LNCAP (cell line): ENCODE measurements around the gene MEGF11.

ENCODE experiments used
- TF ChIP-seq, protein P1 (sequence below): fragments of 450-650 bp; IDR thresholded peaks from 2 replicates; pipeline ENCODE4 v1.5.1; 2017; ENCODE audit warnings: mild to moderate bottlenecking

The MEGF11 gene

DNA sequence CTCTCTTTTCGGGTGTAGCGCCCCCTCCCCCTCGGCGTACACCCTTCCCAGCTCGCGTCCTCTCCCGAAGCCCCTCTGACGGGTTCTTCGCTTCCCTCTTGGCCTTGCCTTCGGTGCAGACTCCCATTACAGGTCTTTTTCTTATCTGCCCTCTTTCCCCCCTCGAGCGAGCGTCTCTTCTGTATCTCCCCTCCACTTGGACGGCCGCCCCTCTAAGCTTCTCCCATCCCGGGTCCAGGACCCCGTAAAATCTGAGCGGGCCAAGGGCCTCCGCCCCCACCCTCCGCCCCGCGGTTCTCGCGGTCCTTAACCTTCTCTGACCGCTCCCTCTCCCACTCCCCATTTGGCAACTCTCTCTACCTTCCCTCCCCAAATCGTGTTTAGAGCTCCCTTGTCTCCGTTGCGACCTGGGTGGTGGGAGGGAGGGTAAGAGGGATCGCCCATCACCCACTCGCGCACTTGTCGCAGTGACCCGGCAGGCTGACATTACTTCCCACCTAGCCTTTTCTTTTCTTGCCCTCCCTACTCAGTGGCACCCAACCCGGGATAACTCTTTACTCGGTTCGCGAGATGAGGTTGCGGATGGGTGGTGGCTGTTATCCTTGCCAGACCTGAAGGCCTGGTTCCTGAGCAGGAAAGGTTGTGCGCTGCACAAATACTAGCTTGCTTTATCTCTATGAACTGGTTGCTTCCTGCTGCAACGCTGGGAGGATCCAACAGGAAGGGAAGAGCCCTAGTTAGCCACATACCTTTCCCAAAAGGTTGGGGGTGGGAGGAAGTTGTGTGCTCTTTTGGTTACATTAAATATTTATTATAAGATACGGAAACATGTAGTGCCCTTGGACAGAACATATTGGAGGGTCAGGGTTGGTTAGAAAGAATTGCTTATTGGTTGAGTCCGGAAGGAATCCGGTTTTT is 383.3 kb downstream of the MEGF11 start:
- TF ChIP-seq, protein P1, sequence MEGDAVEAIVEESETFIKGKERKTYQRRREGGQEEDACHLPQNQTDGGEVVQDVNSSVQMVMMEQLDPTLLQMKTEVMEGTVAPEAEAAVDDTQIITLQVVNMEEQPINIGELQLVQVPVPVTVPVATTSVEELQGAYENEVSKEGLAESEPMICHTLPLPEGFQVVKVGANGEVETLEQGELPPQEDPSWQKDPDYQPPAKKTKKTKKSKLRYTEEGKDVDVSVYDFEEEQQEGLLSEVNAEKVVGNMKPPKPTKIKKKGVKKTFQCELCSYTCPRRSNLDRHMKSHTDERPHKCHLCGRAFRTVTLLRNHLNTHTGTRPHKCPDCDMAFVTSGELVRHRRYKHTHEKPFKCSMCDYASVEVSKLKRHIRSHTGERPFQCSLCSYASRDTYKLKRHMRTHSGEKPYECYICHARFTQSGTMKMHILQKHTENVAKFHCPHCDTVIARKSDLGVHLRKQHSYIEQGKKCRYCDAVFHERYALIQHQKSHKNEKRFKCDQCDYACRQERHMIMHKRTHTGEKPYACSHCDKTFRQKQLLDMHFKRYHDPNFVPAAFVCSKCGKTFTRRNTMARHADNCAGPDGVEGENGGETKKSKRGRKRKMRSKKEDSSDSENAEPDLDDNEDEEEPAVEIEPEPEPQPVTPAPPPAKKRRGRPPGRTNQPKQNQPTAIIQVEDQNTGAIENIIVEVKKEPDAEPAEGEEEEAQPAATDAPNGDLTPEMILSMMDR, result no peak

GRCh38 chr15:65869126-65869953 is 384.2 kb downstream of the MEGF11 start, which contains the start of gene RAB11A:
Gene RAB11A (plus strand): TSS chr15:65869491. CDS start chr15:65869586, 95 bp downstream.
- TF ChIP-seq, protein P1, result peak; percentile 33; the same call in 1 of the 2 replicates

DNA sequence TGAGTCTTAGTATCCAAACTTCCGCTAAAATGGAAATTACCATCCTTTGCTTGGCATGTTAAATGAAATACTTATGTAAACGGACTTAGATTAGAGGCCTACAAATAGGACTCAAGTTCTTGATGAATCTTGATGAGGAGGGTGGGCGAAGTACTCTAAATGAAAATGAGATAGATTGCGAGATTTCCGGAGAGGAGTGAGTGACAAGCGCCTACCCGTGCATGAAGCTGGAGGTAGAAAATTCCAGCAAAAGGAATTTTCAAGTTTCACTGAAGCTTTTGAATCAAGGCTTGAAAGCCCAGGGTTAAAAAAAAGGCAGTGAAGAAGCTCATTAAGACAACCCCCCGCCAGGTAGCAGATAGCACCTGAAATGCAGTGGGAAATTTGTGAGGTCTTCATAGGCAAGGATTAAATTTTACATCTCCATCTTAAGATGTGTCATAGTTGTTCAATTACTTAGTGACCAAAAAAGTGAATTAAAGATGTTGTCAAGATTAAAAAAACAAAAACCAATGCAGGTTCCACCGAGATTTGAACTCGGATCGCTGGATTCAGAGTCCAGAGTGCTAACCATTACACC is 384.9 kb downstream of the MEGF11 start:
- TF ChIP-seq, protein P1, result no peak

DNA sequence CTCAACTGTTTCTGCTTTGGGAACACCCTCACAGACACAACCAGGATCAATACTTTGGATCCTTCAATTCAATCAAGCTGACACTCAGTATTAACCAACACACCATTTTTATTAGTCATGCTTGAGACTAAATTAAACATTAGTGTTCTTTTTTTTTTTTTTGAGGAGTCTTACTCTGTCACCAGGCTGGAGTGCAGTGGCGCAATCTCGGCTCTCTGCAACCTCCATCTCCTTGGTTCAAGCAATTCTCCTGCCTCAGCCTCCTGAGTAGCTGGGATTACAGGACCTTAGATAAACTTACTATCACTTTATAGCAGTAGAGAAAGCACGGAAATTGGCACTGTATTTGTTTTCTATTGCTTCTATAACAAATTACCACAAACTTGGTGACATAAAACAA is 386.3 kb downstream of the MEGF11 start:
- TF ChIP-seq, protein P1, result no peak

DNA sequence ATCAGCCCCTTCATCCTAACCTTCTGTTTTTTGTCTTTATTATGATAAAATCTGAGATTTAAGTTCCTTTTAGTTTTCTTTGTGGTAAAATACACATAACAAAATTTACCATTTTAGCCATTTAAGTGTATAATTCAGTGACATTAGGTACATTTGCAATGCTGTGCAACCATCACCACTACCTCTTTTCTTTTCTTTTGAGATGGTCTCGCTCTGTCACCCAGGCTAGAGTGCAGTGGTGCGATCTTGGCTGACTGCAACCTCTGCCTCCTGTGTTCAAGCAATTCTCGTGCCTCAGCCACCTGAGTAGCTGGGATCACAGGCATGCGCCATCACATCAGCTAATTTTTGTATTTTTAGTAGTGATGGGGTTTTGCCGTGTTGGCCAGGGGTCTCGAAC is 390.4 kb downstream of the MEGF11 start:
- TF ChIP-seq, protein P1, result no peak

DNA sequence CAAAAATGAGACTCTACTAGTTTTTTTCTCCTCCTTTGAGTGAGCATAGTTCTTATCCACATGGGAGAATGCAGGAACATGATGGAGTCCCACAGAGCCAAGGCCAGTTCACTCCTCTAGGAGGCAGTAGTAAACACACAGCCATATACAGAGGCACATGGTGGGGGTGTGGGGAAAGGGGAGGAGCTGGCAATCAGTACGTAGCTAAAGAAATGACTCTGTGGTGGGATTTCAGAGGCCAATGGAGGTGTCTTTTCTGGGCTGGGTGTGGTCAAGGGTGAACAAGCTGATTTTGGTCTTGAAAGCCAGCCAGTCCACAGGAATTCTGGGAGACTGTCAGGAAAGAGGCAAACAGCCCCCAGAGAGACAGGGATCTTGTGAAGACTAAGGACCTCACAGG is 390.9 kb downstream of the MEGF11 start:
- TF ChIP-seq, protein P1, result peak; percentile 47; the same call in 1 of the 2 replicates

GRCh38 chr15:65857718-65858402 is 395.7 kb downstream of the MEGF11 start:
- TF ChIP-seq, protein P1, result no peak
